Measurements from ENCODE around the gene YY1. TPM values are rescaled to one million over a fixed set of nuclear protein-coding genes. Genes with fewer than 3 reads are reported as not detected.

YY1 gene
- total and polyA plus RNA-seq, 7 donors: 23.8 to 58.4 (median 44.6) TPM

- ATAC-seq: no peak
- H3K4me1 ChIP-seq: peaks cover 3% of the 10 kb centered on the region
- H3K27me3 ChIP-seq (ENCODE audit: insufficient read depth in 3 of 3, low read length in 2 of 3): no peaks in the 10 kb centered on the region
- intact Hi-C loops (cut with DNase I): no loop called here
- no peaks in the 10 kb centered on the region for H3K36me3 ChIP-seq (ENCODE audit: insufficient read depth in 1 of 2, low read depth in 1 of 2)
- WGBS, 3 donors: 79 to 82% (median 80%) methylated on average over 12 of the region's 12 CpGs
- no peak overlapping the region for H3K27ac ChIP-seq
- no peak for DNase-seq
- no peaks in the 10 kb centered on the region for H3K9me3 ChIP-seq
- TF ChIP-seq, protein P1, sequence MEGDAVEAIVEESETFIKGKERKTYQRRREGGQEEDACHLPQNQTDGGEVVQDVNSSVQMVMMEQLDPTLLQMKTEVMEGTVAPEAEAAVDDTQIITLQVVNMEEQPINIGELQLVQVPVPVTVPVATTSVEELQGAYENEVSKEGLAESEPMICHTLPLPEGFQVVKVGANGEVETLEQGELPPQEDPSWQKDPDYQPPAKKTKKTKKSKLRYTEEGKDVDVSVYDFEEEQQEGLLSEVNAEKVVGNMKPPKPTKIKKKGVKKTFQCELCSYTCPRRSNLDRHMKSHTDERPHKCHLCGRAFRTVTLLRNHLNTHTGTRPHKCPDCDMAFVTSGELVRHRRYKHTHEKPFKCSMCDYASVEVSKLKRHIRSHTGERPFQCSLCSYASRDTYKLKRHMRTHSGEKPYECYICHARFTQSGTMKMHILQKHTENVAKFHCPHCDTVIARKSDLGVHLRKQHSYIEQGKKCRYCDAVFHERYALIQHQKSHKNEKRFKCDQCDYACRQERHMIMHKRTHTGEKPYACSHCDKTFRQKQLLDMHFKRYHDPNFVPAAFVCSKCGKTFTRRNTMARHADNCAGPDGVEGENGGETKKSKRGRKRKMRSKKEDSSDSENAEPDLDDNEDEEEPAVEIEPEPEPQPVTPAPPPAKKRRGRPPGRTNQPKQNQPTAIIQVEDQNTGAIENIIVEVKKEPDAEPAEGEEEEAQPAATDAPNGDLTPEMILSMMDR (IDR thresholded peaks at IDR 0.05): no peak
- no peak overlapping the region for H3K4me3 ChIP-seq
Observed at GRCh38 chr14:100223332-100224201, 15.4 kb upstream of the YY1 start.

DNA sequence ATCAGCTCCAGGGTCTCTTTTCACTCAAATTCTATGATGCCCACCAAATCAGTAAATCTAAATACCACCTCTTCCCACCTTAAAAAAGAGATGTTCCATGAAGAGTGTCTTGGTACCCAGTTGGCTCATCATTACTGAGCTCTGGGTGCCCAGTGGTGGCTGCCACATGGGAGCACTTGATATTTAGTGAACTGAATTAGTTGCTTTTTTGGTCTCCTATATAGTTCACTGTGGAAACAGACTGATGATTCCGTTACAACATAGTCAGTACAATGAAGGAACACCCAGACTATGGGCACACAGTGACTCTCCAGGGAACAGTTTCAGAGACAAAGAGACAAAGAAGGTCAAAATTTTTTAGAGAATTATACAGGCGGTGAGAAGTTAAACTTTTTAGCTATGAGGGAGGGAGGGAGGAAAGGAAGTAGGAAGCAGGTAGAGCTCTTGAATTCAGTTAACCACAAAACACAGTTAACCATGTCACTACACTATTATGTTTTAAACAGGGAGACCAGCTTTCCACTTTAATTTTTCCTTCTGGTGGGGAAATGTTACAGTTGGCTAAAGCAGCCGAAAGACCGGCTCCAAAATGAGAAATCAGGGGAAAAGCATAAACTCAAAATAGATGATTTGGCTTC lies 14.6 kb upstream of the YY1 start:
- ATAC-seq: no peak
- no peak overlapping the region for H3K27ac ChIP-seq
- 80 to 95% (median 85%) methylated on average over 4 of the region's 4 CpGs for WGBS, 3 donors

DNA sequence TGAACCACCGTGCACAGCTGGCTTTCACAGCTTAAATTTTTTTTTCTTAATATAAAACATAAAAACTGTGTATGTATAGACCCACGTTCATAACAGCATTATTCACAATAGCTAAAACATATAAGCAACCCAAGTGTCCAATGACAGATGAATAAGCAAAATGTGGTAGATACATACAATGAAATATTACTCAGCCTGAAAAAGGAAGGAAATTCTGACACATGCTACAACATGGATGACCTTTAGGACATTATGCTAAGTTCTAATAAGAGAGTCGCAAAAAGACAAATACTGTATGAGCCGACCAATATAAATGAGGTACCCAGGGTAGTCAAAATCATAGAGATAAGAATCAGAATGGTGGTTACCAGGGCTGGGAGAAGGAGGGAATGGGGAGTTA lies 13.8 kb upstream of the YY1 start:
- TF ChIP-seq, protein P1 (IDR thresholded peaks at IDR 0.05): no peak
- intact Hi-C loops (cut with DNase I): no loop called here
- Histone ChIP-seq H3K36me3 (ENCODE audit: insufficient read depth in 1 of 2, low read depth in 1 of 2) (no peaks in the 10 kb centered on the region), H3K9me3 (no peaks in the 10 kb centered on the region), H3K27me3 (ENCODE audit: insufficient read depth in 3 of 3, low read length in 2 of 3) (no peaks in the 10 kb centered on the region), H3K4me3 (no peak overlapping the region), H3K27ac (no peak overlapping the region), H3K4me1 (peaks cover 3% of the 10 kb centered on the region)
- WGBS, 3 donors: 92 to 96% (median 94%) methylated on average over 4 of the region's 4 CpGs
- ATAC-seq: no peak
- DNase-seq: no peak

More for the DNA sequence above, 14.6 kb upstream of the YY1 start:
- peaks cover 3% of the 10 kb centered on the region for H3K4me1 ChIP-seq
- H3K9me3 ChIP-seq: no peaks in the 10 kb centered on the region
- no peaks in the 10 kb centered on the region for H3K27me3 ChIP-seq (ENCODE audit: insufficient read depth in 3 of 3, low read length in 2 of 3)
- no peaks in the 10 kb centered on the region for H3K36me3 ChIP-seq (ENCODE audit: insufficient read depth in 1 of 2, low read depth in 1 of 2)
- intact Hi-C loops (cut with DNase I): no loop called here
- TF ChIP-seq, protein P1 (IDR thresholded peaks at IDR 0.05): no peak
- no peak for DNase-seq
- H3K4me3 ChIP-seq: no peak overlapping the region

GRCh38 chr14:100230361-100230760 lies 8.6 kb upstream of the YY1 start:
- Histone ChIP-seq H3K27me3 (ENCODE audit: insufficient read depth in 3 of 3, low read length in 2 of 3) (no peaks in the 10 kb centered on the region), H3K36me3 (ENCODE audit: insufficient read depth in 1 of 2, low read depth in 1 of 2) (no peaks in the 10 kb centered on the region), H3K4me3 (no peak overlapping the region), H3K9me3 (no peaks in the 10 kb centered on the region), H3K27ac (no peak overlapping the region), H3K4me1 (peaks cover 5% of the 10 kb centered on the region)
- TF ChIP-seq, protein P1 (IDR thresholded peaks at IDR 0.05): no peak
- 74 to 75% (median 74%) methylated on average over 5 of the region's 5 CpGs for WGBS, 3 donors
- ATAC-seq: no peak
- intact Hi-C loops (cut with DNase I): no loop called here
- no peak for DNase-seq

Measured in psoas muscle (tissue), 8 donors.